ENCODE measurements around the gene PCSK7.
A peak's percentile ranks its signal among the peaks of the same experiment; 100 is the strongest.

The PCSK7 gene

GRCh38 chr11:117255966-117256365, 24.1 kb upstream of the PCSK7 start:
- ATAC-seq (replicated peaks; ENCODE audit: extremely low read depth, poor library complexity, severe bottlenecking) (no peak), DNase-seq (ENCODE audit: low spot score in 2 of 2) (no peak)
- peaks cover 12% of the 10 kb centered on the region for H3K36me3 Mint-ChIP-seq (ENCODE audit: insufficient read depth)
- no peak overlapping the region for H3K4me3 Mint-ChIP-seq
- H3K27ac Mint-ChIP-seq (ENCODE audit: low read depth) = peak overlapping the region; percentile 9
- H3K27me3 Mint-ChIP-seq = no peaks in the 10 kb centered on the region
- H3K4me1 Mint-ChIP-seq = peaks cover 5% of the 10 kb centered on the region
- no peaks in the 10 kb centered on the region for H3K9me3 Mint-ChIP-seq

- H3K4me1 Mint-ChIP-seq = peaks cover 5% of the 10 kb centered on the region
- H3K9me3 Mint-ChIP-seq = no peaks in the 10 kb centered on the region
- no peak overlapping the region for H3K4me3 Mint-ChIP-seq
- H3K27ac Mint-ChIP-seq (ENCODE audit: low read depth) = peak overlapping the region; percentile 54
- peaks cover 43% of the 10 kb centered on the region for H3K36me3 Mint-ChIP-seq (ENCODE audit: insufficient read depth)
- no peaks in the 10 kb centered on the region for H3K27me3 Mint-ChIP-seq
- no peak for ATAC-seq (replicated peaks; ENCODE audit: extremely low read depth, poor library complexity, severe bottlenecking)
- no peak for DNase-seq (ENCODE audit: low spot score in 2 of 2)
These were observed 19.6 kb upstream of the PCSK7 start for GRCh38 chr11:117251506-117251905.

GRCh38 chr11:117249571-117249970, 17.7 kb upstream of the PCSK7 start:
- DNase-seq (ENCODE audit: low spot score in 2 of 2) (no peak), ATAC-seq (replicated peaks; ENCODE audit: extremely low read depth, poor library complexity, severe bottlenecking) (no peak)
- Mint-ChIP-seq H3K4me1 (no peaks in the 10 kb centered on the region), H3K4me3 (no peak overlapping the region), H3K36me3 (ENCODE audit: insufficient read depth) (peaks cover 57% of the 10 kb centered on the region), H3K9me3 (no peaks in the 10 kb centered on the region), H3K27me3 (no peaks in the 10 kb centered on the region), H3K27ac (ENCODE audit: low read depth) (no peak overlapping the region)

- no peaks in the 10 kb centered on the region for H3K4me1 Mint-ChIP-seq
- DNase-seq (ENCODE audit: low spot score in 2 of 2) (no peak), ATAC-seq (replicated peaks; ENCODE audit: extremely low read depth, poor library complexity, severe bottlenecking) (no peak)
- no peaks in the 10 kb centered on the region for H3K27me3 Mint-ChIP-seq
- peaks cover 61% of the 10 kb centered on the region for H3K36me3 Mint-ChIP-seq (ENCODE audit: insufficient read depth)
- H3K9me3 Mint-ChIP-seq = no peaks in the 10 kb centered on the region
- no peak overlapping the region for H3K27ac Mint-ChIP-seq (ENCODE audit: low read depth)
- H3K4me3 Mint-ChIP-seq = no peak overlapping the region
These were observed 16.5 kb upstream of the PCSK7 start for GRCh38 chr11:117248341-117248740.

GRCh38 chr11:117239295-117239694, 7.4 kb upstream of the PCSK7 start:
- no peak overlapping the region for H3K4me3 Mint-ChIP-seq
- no peaks in the 10 kb centered on the region for H3K27me3 Mint-ChIP-seq
- peaks cover 2% of the 10 kb centered on the region for H3K4me1 Mint-ChIP-seq
- DNase-seq (ENCODE audit: low spot score in 2 of 2) = no peak
- H3K36me3 Mint-ChIP-seq (ENCODE audit: insufficient read depth) = peaks cover 33% of the 10 kb centered on the region
- H3K9me3 Mint-ChIP-seq = no peaks in the 10 kb centered on the region
- no peak overlapping the region for H3K27ac Mint-ChIP-seq (ENCODE audit: low read depth)
- no peak for ATAC-seq (replicated peaks; ENCODE audit: extremely low read depth, poor library complexity, severe bottlenecking)

DNA sequence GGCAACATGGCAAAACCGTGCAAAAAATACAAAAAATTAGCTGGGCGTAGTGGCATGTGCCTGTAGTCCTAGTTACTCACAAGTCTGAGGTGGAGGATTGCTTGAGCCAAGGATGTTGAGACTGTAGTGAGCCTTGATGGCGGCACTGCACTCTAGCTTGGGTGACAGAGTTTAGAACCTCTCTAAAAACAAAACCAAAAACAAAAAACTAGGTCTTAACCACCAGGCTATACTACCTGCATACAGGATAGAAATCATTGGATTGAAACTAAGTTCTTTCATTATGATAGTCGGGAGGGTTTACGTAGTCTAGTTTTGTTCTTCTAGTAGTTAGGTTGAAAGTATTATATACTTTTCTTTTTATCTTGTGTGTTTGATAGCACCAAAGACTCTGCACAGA, 6.3 kb upstream of the PCSK7 start:
- ATAC-seq (replicated peaks; ENCODE audit: extremely low read depth, poor library complexity, severe bottlenecking) (no peak), DNase-seq (ENCODE audit: low spot score in 2 of 2) (no peak)
- no peaks in the 10 kb centered on the region for H3K27me3 Mint-ChIP-seq
- H3K9me3 Mint-ChIP-seq = no peaks in the 10 kb centered on the region
- peaks cover 33% of the 10 kb centered on the region for H3K36me3 Mint-ChIP-seq (ENCODE audit: insufficient read depth)
- H3K27ac Mint-ChIP-seq (ENCODE audit: low read depth) = no peak overlapping the region
- no peak overlapping the region for H3K4me3 Mint-ChIP-seq
- peaks cover 10% of the 10 kb centered on the region for H3K4me1 Mint-ChIP-seq

GRCh38 chr11:117232911-117233409, 1.1 kb upstream of the PCSK7 start:
- Mint-ChIP-seq H3K27me3 (no peaks in the 10 kb centered on the region), H3K27ac (ENCODE audit: low read depth) (peak overlapping the region; percentile 99), H3K9me3 (no peaks in the 10 kb centered on the region), H3K36me3 (ENCODE audit: insufficient read depth) (peaks cover 39% of the 10 kb centered on the region), H3K4me1 (peaks cover 56% of the 10 kb centered on the region), H3K4me3 (peak overlapping the region; percentile 99)
- DNase-seq (ENCODE audit: low spot score in 2 of 2) (no peak), ATAC-seq (replicated peaks; ENCODE audit: extremely low read depth, poor library complexity, severe bottlenecking) (no peak)

DNA sequence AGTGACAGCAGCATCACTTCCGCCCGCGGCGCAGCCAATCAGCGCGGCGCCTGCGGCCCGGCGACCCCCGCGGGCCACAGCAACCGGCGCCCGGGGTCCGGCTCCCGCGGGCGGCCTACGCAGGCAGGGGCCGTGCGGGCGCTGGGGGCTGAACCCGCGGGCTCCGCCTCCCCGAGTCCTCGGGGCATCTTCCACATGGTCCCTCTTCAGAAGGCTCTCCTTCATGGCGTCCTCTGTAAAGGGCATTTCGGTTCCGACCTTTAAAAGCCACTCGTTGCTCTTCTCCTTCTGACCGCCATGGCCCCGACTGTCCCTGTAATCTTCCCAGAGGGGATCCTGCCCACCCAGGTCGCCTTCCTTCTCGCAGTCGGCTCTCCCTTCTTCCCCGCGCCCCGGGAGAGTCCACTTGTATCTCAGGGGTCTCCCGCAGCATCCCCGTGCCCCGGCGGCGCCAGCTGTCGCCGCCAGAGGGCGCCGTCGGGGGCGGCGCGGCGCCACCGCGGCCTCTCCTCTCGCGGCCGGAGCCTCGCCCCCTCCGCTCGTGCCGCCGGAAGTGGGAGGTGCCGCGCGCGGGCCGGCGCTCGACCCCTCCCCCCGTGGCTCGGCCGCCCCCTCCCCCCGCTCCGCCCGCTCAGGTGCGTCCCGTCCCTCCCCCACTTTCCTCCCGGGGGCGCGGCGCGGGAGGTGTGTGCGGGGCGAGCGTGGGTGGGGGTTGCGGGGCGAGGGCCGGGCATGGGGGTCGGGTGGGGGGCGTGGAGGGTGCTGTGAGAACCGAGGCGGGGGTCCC, 412 bp upstream of the PCSK7 start, which contains the start of gene RNF214:
Gene RNF214 (plus strand): TSS at position 580 of the 787 bp plus-strand sequence. CDS start 1,602 bp downstream, outside the sequence.
- H3K36me3 Mint-ChIP-seq (ENCODE audit: insufficient read depth) = peaks cover 46% of the 10 kb centered on the region
- peaks cover 57% of the 10 kb centered on the region for H3K4me1 Mint-ChIP-seq
- H3K27me3 Mint-ChIP-seq = no peaks in the 10 kb centered on the region

GRCh38 chr11:117230999-117231841, 653 bp downstream of the PCSK7 start:
- ATAC-seq (replicated peaks; ENCODE audit: extremely low read depth, poor library complexity, severe bottlenecking) = no peak
- no peak for DNase-seq (ENCODE audit: low spot score in 2 of 2)
- H3K4me1 Mint-ChIP-seq = peaks cover 66% of the 10 kb centered on the region
- peak overlapping the region; percentile 99 for H3K27ac Mint-ChIP-seq (ENCODE audit: low read depth)
- no peaks in the 10 kb centered on the region for H3K27me3 Mint-ChIP-seq
- no peaks in the 10 kb centered on the region for H3K9me3 Mint-ChIP-seq
- H3K4me3 Mint-ChIP-seq = peak overlapping the region; percentile 99
- H3K36me3 Mint-ChIP-seq (ENCODE audit: insufficient read depth) = peaks cover 54% of the 10 kb centered on the region

More for the DNA sequence above, 412 bp upstream of the PCSK7 start, which contains the start of gene RNF214:
- ATAC-seq (replicated peaks; ENCODE audit: extremely low read depth, poor library complexity, severe bottlenecking) = peak; percentile 68
- Mint-ChIP-seq H3K9me3 (no peaks in the 10 kb centered on the region), H3K27ac (ENCODE audit: low read depth) (peak within 1 kb of the TSS; percentile 99), H3K4me3 (peak within 1 kb of the TSS; percentile 99)
- DNase-seq (ENCODE audit: low spot score in 2 of 2) = peak; percentile 53 to 54

GRCh38 chr11:117230286-117230961, 1.4 kb downstream of the PCSK7 start:
- no peaks in the 10 kb centered on the region for H3K27me3 Mint-ChIP-seq
- peak overlapping the region; percentile 99 for H3K4me3 Mint-ChIP-seq
- H3K9me3 Mint-ChIP-seq = no peaks in the 10 kb centered on the region
- peak overlapping the region; percentile 99 for H3K27ac Mint-ChIP-seq (ENCODE audit: low read depth)
- H3K4me1 Mint-ChIP-seq = peaks cover 69% of the 10 kb centered on the region
- peak; percentile 71 for ATAC-seq (replicated peaks; ENCODE audit: extremely low read depth, poor library complexity, severe bottlenecking)
- peaks cover 57% of the 10 kb centered on the region for H3K36me3 Mint-ChIP-seq (ENCODE audit: insufficient read depth)
- DNase-seq (ENCODE audit: low spot score in 2 of 2) = peak in 1 of 2 donors; percentile 23

DNA sequence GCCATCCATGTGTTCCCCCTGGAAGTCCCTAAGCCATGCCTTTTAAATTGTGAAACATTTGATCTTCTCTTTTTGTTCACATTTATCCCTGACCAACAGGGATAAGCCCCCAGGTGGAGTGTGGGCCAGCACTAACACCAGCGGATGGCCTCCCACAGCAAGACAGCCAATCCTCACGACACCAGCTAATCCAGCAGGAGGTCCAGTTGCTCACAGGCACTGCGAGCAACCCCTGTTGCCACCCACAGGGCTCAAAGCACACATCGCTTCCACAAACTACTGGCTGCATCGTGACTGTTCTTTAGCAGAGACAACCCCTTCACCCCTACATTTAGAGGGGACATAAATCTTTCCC, 2.0 kb downstream of the PCSK7 start:
- DNase-seq (ENCODE audit: low spot score in 2 of 2) (no peak), ATAC-seq (replicated peaks; ENCODE audit: extremely low read depth, poor library complexity, severe bottlenecking) (peak; percentile 5)
- no peaks in the 10 kb centered on the region for H3K27me3 Mint-ChIP-seq
- H3K4me3 Mint-ChIP-seq = peak overlapping the region; percentile 99
- peak overlapping the region; percentile 99 for H3K27ac Mint-ChIP-seq (ENCODE audit: low read depth)
- peaks cover 62% of the 10 kb centered on the region for H3K36me3 Mint-ChIP-seq (ENCODE audit: insufficient read depth)
- H3K4me1 Mint-ChIP-seq = peaks cover 72% of the 10 kb centered on the region
- H3K9me3 Mint-ChIP-seq = no peaks in the 10 kb centered on the region

- Mint-ChIP-seq H3K36me3 (ENCODE audit: insufficient read depth) (peaks cover 62% of the 10 kb centered on the region), H3K9me3 (no peaks in the 10 kb centered on the region), H3K4me3 (peak overlapping the region; percentile 99), H3K4me1 (peaks cover 72% of the 10 kb centered on the region), H3K27ac (ENCODE audit: low read depth) (peak overlapping the region; percentile 99), H3K27me3 (no peaks in the 10 kb centered on the region)
- DNase-seq (ENCODE audit: low spot score in 2 of 2) (no peak), ATAC-seq (replicated peaks; ENCODE audit: extremely low read depth, poor library complexity, severe bottlenecking) (no peak)
These were observed 2.5 kb downstream of the PCSK7 start for GRCh38 chr11:117229411-117229810.

Data from central memory CD8-positive, alpha-beta T cell (primary cell).